HG03095 (cell line): ENCODE measurements around the gene SWT1.
"Not testable (repeated sequence)": the region's sequence is repeated elsewhere in the genome, so short reads cannot be mapped to it uniquely, and the experiment has no call there.

Source experiments
- ATAC-seq: cut with Tn5 transposase; IDR thresholded peaks from one replicate; pipeline ENCODE4 v1.9.1; 2021; ENCODE audit warnings: moderate library complexity; ENCODE audit not compliant: unreplicated experiment

The SWT1 gene

GRCh38 chr1:185170291-185170848 is 13.4 kb downstream of the SWT1 start:
- peak; percentile 97 for ATAC-seq

DNA sequence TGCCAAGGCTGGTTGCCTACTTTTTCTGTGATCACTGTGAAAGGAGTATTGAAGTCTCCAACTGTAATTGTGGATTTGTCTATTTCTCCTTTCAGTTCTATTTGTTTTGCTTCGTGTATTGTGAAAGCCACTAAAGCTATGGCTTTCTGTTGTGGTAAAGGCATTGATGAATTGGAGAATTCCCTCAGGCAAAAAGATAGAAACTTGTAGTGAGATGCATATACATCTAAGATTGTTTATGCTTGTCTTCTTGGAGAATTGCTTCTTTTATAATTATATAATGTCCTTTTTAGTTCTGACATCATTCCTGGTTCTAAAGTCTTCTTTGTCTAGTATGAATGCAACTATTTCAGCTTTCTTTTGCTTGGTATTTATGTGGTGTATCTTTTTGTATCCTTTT is 36.8 kb downstream of the SWT1 start:
- no peak for ATAC-seq

DNA sequence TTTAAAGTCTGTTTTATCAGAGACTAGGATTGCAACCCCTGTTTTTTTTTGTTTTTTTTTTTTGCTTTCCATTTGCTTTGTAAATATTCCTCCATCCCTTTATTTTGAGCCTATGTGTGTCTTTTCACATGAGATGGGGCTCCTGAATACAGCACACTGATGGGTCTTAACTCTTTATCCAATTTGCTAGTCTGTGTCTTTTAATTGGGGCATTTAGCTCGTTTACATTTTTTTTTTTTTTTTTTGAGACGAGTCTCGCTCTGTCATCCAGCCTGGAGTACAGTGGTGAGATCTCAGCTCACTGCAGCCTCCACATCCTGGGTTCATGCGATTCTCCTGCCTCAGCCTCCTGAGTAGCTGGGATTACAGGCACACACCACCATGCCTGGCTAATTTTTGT is 41.7 kb downstream of the SWT1 start:
- not testable (repeated sequence) for ATAC-seq

DNA sequence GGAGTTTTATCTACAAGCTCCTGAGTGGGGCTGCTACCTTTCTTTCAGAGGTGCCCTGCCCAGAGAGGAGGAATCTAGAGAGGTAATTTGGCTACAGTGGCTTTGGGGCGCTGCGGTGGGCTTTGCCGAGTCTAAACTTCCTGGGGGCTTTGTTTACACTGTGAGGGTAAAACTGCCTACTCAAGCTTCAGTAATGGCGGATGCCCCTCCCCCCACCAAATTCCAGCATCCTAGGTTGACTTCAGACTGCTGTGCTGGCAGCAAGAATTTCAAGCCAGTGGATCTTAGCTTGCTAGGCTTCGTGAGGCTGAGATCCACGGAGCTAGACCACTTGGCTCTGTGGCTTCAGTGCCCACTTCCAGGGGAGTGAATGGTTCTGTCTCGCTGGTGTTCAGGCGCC is 43.9 kb downstream of the SWT1 start:
- ATAC-seq = no peak

DNA sequence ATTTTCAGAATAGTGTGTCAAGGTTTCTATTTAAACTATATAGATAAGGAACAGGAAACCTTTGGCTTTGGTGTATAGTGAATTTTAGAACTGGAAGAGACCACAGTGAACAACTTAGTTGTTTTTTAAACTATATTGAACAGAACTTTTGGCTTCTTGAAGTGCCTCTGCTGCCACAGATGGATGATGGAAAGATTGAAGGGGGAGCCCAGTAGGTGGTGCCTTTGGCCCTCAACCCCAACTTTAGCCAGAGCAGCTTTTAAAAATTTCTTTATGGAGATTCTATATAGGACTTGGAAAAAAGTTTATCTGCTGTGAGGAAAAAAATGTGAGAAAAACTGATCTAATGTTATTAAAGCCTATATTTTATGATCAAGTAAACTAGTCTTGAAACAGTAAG is 50.2 kb downstream of the SWT1 start:
- no peak for ATAC-seq

DNA sequence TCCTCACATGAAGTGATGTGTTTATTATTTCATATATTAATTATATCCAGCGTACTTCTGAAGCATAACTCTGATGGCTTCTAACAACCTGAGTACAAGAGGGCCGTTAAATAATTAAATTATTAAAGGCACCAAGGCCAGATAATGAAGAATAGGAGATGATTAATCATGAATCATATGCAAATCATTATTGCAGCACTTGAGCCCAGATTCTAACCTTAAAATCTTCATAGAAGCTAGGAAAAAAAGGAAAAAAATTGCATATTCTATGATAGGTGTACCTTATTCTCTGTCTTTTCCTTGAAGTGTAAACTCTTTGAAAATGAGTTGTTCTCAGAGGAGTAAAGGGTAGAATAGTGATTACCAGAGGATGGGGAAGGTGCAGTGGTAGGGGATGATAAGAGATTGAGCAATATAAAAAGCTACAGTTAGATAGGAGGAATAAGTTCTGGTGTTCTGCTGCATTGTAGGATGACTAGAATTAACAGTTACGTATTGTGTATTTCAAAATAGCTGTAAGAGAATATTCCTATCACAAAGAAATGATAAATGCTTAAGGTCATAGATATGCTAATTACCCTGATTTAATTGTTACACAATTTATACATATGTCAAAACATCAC is 51.1 kb downstream of the SWT1 start:
- ATAC-seq = no peak

DNA sequence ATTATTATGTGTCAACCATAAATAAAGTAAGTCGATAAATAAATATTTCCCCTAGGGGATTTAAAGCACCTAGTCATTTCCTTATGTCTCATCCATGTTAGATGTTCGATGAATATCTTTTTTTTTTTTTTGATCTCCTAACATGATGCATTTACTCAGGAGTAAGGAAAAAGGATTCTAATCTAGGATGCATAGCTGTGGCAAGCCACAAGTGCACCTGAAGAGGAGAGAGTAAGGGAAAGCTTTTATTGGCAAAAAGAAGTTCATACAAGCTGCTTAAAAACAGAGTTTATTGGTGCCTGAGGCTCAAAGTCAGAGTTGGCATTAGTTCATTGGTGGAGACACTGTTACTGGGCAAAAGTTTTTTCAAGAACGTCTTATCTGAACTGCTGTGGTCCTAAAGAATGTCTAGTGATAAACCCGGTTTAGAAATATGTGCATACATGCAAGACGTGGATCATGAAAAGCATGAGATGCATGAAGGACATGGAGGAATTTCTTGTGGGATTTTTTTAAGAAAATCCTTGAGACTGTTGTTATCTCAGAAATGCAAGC is 51.7 kb downstream of the SWT1 start:
- ATAC-seq = no peak

- not testable (repeated sequence) for ATAC-seq
These were observed 52.4 kb downstream of the SWT1 start for GRCh38 chr1:185209357-185209756.

DNA sequence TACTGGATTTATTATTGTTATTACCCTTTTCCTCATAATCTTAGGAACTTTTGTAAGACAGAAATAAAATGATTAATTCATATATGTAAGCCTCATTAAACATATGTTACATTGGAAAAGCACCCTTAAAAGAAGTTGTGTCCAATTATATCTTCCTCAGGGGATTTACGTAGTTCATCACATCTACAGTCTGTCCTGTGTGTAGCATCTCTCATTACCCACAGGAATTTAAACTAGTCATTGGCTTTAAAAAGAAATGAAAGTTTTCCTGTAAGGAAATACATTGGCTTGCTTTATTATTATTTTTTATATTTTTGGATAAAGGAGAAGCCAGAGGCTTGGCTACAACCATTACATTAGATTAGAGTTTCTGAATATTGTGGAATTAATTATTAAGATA is 56.1 kb downstream of the SWT1 start:
- no peak for ATAC-seq

- ATAC-seq = no peak
These were observed 58.9 kb downstream of the SWT1 start for GRCh38 chr1:185215911-185216310.

GRCh38 chr1:185224132-185224531 is 67.2 kb downstream of the SWT1 start:
- no peak for ATAC-seq

GRCh38 chr1:185227161-185227560 is 70.2 kb downstream of the SWT1 start:
- ATAC-seq = no peak

DNA sequence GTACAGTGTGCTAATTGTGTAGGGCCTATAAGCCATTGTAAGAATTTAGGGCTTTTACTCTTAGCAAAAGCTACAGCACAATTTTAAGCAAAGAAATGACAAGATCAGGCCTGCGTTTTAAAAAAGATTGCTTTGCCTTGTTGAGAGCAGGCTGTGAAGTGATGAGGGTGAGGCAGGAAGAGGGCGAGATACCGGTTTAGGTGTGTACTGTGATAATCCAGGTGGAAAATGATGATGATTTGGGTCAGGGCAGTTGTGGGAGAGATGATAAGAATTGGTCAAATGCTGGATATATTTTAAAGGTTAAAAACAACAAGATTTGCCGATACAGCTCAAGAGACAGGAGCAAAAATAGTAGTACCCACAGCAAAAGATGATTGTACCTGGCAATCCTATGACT is 72.0 kb downstream of the SWT1 start:
- ATAC-seq = no peak

GRCh38 chr1:185229981-185230380 is 73.0 kb downstream of the SWT1 start:
- no peak for ATAC-seq

DNA sequence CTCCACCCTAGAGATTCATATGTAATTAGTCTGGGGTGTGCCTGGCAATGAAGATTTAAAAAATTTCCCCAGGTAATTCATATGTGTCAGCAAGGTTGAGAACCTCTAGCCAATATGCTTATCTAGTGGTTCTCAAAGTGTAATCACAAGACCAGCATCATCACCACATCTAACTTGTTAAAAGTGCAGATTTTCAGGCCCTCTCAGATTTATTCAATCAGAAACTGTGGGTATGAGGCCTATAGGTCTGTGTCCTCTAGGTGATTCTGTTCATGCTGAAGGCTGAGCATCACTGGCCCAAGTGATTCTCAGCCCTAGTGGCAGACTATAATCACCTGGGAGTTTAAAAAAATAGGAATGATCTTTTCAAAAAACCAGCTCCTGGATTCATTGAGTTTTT is 75.9 kb downstream of the SWT1 start:
- ATAC-seq = no peak

DNA sequence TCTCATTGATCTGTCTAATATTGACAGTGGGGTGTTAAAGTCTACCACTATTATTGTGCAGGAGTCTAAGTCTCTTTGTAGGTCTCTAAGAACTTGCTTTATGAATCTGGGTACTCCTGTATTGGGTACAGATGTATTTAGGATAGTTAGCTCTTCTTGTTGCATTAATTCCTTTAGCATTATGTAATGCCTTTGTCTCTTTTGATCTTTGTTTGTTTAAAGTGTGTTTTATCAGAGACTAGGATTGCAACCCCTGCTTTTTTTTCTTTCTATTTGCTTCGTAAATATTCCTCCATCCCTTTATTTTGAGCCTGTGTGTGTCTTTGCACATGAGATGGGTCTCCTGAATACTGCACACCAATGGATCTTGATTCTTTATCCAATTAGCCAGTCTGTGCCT is 77.2 kb downstream of the SWT1 start:
- ATAC-seq = not testable (repeated sequence)

DNA sequence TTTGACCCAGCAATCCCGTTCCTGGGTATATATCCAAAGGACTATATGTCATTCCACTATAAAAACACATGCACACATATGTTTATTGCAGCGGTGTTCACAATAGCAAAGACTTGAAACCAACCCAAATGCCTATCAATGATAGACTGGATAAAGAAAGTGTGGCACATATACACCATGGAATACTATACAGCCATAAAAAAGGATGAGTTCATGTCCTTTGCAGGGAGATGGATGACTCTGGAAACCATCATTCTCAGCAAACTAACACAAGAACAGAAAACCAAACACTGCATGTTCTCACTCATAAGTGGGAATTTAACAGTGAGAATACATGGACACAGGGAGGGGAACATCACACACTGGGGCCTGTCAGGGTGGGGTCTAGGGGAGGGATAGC is 80.2 kb downstream of the SWT1 start:
- ATAC-seq = not testable (repeated sequence)

- ATAC-seq = no peak
These were observed 80.7 kb downstream of the SWT1 start for GRCh38 chr1:185237661-185238060.

DNA sequence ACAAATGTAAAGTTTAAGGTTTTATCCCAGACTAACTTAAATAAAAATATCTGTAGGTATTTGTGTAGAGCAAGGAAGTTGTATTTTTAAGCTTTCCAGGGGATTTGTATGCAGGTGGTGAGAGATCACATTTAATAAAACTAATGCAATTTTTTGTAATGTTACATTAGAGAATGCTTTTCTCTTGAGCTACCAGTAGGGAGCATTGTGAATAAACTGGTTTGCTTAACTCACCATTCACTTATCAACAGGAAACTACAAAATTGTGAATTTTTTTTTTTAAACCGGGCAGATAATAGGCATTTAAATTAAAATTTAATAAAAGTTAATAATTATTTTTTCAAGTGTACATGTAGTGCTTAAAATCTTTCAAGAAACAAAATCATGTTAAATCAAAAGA is 81.5 kb downstream of the SWT1 start:
- no peak for ATAC-seq

DNA sequence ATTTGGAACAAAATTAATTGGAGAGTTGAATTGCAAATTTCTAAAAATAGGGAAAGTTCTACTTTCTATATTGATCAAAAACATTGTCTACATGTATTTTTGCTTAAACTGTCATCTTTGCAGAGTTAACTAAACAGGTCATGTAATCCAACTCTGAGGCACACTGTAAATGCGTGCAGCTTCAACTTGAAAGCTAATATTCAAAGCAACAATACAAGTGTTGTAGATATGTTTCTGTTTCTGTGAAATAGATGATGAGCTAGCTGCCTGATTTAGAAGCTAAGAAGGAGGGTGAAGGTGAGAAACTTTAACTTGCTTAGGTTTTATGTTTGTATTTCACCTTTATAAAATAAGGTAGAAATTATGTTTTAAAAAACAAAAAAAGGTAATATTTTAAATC is 82.9 kb downstream of the SWT1 start:
- no peak for ATAC-seq

GRCh38 chr1:185241127-185241526 is 84.2 kb downstream of the SWT1 start:
- no peak for ATAC-seq

GRCh38 chr1:185244015-185244747 is 87.2 kb downstream of the SWT1 start:
- ATAC-seq = no peak
